Islet precursor cell (in vitro differentiated cells): ENCODE measurements around the gene EPAS1.

Source experiments
- DNase-seq: peaks from one replicate; pipeline ENCODE4 v3.0.0-alpha.2; 2018

Gene EPAS1

GRCh38 chr2:46367286-46367685 lies 70.1 kb downstream of the EPAS1 start:
- DNase-seq = no peak

GRCh38 chr2:46368401-46368800 lies 71.2 kb downstream of the EPAS1 start:
- no peak for DNase-seq

- DNase-seq = no peak
Measured at GRCh38 chr2:46369783-46370182, 72.6 kb downstream of the EPAS1 start.

GRCh38 chr2:46371854-46372253 lies 74.6 kb downstream of the EPAS1 start:
- no peak for DNase-seq

GRCh38 chr2:46372475-46372874 lies 75.3 kb downstream of the EPAS1 start:
- DNase-seq = no peak

GRCh38 chr2:46373238-46373637 lies 76.0 kb downstream of the EPAS1 start:
- DNase-seq = no peak

- DNase-seq = peak; percentile 21
Measured at GRCh38 chr2:46375566-46376125, 78.4 kb downstream of the EPAS1 start.

- DNase-seq = peak; percentile 35
Measured at GRCh38 chr2:46376586-46376985, 79.4 kb downstream of the EPAS1 start.

- peak; percentile 47 for DNase-seq
Measured at GRCh38 chr2:46377101-46377581, 79.9 kb downstream of the EPAS1 start.

- peak; percentile 38 for DNase-seq
Measured at GRCh38 chr2:46377666-46378560, 80.7 kb downstream of the EPAS1 start.

- DNase-seq = peak; percentile 20
Measured at GRCh38 chr2:46378616-46379015, 81.4 kb downstream of the EPAS1 start.

GRCh38 chr2:46379213-46380037 lies 82.2 kb downstream of the EPAS1 start:
- peak; percentile 41 for DNase-seq

GRCh38 chr2:46380038-46380940 lies 83.1 kb downstream of the EPAS1 start:
- DNase-seq = peak; percentile 46

- DNase-seq = peak; percentile 50
Measured at GRCh38 chr2:46381263-46381849, 84.1 kb downstream of the EPAS1 start.

GRCh38 chr2:46381871-46382270 lies 84.7 kb downstream of the EPAS1 start:
- DNase-seq = peak; percentile 38

GRCh38 chr2:46382331-46383112 lies 85.3 kb downstream of the EPAS1 start:
- peak; percentile 26 for DNase-seq

- DNase-seq = no peak
Measured at GRCh38 chr2:46383113-46383395, 85.8 kb downstream of the EPAS1 start.

- peak; percentile 43 for DNase-seq
Measured at GRCh38 chr2:46383784-46384456, 86.7 kb downstream of the EPAS1 start.

- no peak for DNase-seq
Measured at GRCh38 chr2:46384457-46384815, 87.2 kb downstream of the EPAS1 start.

GRCh38 chr2:46385786-46386577 lies 88.8 kb downstream of the EPAS1 start:
- DNase-seq = peak; percentile 52
